HG03139 (cell line): ENCODE data around the gene LIN37.
A peak's percentile ranks its signal among the peaks of the same experiment; 100 is the strongest.

ENCODE experiments used
- ATAC-seq: cut with Tn5 transposase; IDR thresholded peaks from one replicate; pipeline ENCODE4 v1.9.1; 2021; ENCODE audit not compliant: unreplicated experiment

The LIN37 gene

DNA sequence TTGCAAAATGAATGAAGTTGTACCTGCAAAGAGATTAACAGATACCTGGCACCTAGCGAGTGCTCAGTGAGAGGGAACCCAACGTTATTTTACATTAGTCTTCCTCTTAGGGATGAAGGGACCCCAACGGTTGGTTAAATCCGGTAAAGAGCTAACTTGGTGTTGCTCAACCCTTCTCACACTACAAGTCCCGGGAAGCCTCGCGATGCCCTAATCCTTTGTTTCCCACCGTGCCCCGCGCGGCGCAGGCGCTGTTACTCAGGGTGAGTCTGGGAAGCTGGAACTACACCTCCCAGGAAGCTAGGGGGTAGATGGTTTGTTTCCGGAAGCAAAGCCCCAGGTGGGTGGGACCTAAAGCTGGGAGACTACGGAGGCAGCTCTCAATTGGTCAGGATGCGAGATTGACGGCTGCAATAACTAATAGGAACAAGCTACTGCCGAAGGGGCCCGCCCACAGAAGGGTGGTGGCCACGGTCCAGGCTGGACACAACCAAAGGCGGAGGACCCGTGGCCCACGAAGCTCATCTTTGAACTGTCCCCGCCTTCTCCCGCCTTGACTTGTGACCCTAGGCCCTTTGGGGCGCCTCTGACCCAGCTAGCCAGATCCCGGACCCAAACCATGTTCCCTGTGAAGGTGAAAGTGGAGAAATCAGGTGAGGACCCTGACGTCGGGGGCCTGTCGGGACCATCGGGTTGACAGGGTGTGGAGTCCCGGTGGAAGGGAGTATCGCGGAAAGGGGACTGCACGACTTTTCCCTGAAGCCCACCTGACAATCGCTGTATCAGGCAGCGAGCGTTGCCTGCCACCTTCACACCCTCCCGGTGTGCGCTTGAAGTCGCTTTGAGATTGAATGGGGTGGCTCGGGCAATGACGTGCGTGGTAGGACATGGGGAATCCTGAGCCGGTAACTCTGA lies at the start of gene LIN37:
Gene LIN37 (plus strand): TSS at position 471 of the 915 bp plus-strand sequence. CDS start 149 bp downstream, at position 620.
- peak; percentile 62 for ATAC-seq

- ATAC-seq: peak; percentile 93
Observed at GRCh38 chr19:35702223-35703012, 46.0 kb upstream of the LIN37 start.

GRCh38 chr19:35703343-35703742 lies 45.0 kb upstream of the LIN37 start:
- ATAC-seq: no peak

GRCh38 chr19:35704218-35704617 lies 44.2 kb upstream of the LIN37 start, which contains the start of gene ZBTB32:
Gene ZBTB32 (plus strand): TSS chr19:35704558. CDS start chr19:35714627, 10,069 bp downstream.
- no peak for ATAC-seq

DNA sequence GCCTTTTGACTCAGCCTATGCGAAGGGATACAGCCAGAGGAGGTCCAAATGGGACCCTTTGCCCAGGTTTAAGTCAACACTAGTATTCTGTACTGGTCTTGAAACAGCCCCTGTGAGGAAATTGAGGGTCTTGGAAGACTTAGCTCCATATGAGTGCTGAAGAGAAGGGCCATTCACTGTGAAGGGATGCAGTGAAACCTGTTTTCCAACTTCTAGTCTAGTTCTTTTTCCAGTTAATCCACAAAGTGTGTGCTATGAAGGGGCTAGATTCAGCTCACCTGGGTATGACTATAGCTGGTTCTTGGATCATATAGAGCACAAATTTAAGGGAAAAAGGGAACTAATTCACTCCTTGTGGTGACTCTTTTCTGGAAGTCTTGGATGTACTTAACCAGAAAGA lies 40.0 kb upstream of the LIN37 start:
- ATAC-seq: no peak

DNA sequence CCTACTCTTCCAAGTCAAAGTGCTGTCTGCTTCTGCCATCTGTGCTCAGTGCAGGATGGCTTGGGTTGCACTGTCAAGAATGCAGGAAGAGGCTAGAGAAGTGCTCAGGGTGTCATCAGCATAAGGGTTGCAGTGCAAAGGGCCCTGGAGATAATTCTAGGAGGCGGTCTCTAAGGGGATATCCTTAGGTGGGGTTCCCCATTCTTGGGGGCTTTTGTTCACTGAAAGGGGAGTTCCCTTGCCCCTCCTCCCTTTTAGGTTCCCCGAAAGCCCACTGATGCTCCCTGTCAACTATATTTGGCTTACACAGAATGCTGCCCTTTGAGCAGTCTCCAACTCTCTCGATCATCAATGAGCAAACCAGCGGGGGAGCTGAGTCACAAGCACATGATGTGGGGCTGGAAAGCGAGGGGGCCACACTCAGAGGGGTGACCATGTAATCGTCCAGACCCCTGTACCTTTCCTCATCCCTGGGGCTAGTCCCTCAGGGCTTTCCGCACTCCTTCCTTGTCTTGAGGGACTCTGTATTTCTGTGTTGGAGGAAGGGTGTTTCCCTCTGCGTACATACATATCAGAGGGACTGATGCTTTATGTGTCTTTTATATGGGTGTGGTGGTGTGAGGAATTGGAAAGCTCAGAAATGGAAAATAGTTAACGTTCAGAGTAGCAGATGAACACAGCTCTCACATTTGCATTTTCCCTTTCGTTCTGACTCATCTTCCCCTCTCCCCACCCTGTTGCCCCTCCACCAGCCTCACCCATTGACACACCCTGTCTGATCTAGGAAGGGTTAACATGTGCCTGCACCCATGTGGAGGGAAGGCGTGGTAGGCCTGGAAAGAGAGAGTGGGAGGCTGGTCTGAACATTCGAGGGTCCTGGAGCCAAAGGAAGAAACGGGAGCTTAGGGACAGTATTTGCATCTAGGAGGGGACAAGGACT lies 37.3 kb upstream of the LIN37 start:
- ATAC-seq: no peak

DNA sequence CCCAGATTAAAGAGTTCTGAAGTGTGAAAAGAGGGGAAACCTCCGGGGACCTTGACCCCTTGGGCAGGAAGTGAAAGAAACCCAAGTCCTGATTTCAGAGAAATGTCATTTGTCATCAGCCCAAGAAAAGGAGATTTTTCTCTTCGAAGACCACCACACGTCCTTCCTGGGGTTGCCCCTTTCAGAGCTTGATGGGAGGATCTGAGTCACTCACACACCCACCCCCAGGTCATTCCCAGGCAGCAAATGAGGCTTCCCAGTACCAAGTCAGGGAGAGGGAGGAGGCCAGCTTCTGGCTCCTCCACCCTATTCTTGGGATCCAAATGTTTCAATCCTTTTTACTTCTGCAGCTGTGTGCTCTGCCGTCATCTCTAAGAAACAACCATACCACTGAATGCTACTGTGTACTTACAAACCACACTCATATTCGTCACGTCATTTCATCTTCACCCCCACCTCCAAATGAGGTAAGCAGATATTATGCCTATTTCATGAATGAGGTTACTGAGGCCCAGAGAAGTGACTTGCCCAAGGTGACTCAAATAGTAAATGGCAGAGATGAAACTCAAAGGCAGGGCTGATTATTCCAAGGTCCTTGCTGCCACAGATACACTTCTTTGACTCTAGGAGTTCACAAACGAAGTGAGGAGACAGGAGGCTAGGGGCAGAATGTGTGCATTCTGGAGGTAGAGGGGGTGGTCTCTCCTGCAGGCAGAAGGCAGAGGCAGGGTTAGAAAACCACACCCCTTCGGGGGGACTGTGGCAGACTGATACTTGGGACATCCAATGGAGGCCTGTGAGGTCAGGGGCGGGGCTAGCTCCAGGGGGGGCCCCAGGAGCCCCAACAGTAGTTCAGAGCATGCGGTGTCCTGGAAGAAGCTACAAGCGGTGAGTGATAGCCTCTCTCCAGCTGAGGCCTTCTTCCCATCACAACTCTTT lies 35.5 kb upstream of the LIN37 start:
- no peak for ATAC-seq

- no peak for ATAC-seq
Observed at GRCh38 chr19:35713506-35713850, 34.9 kb upstream of the LIN37 start.

DNA sequence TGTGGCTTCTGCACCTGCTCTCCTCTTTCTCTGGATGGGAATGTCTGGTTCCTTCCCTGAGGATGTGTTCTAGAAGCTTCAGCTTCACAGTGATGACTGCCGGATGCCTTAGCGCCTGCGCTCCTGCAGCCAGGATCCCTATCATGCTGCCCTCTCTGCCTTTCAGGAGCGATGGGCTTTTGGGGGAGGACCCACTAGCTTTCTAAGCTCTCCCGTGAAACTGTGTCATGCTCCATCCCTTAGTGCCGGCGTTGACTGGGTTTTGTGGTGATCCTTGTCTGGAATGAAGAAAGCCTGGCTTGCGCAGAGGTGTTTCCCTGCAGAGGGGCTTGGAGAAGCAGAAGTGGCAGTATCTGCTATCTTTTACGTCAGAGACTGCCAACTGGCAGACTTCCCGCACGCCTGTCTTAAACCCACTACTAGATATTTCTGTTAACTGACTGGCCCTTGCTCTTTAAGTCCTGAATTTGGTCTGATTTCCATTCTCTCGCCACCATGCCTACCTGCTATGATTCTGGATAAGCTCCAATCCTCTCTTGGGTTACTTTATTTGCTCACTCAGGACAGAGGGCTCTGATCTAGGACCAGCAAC lies 34.4 kb upstream of the LIN37 start:
- ATAC-seq: no peak

- no peak for ATAC-seq
Observed at GRCh38 chr19:35714601-35715354, 33.6 kb upstream of the LIN37 start.

DNA sequence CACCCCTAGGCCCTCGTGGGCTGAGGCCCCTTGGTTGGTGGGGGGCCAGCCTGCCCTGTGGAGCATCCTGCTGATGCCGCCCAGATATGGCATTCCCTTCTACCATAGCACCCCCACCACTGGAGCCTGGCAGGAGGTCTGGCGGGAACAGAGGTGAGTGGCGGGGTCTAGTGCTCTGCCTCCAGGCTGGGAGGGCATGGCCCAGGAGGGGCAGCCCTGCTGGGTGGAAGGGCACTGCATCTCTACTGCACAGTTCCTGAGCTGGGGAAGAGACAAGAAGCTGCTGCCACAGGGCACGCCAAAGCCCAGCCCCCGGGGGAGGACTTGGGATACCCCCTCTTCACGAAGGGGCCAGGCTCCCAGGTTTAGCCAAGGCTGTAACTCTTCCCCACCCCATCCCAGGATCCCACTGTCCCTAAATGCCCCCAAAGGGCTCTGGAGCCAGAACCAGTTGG lies 33.0 kb upstream of the LIN37 start:
- no peak for ATAC-seq

DNA sequence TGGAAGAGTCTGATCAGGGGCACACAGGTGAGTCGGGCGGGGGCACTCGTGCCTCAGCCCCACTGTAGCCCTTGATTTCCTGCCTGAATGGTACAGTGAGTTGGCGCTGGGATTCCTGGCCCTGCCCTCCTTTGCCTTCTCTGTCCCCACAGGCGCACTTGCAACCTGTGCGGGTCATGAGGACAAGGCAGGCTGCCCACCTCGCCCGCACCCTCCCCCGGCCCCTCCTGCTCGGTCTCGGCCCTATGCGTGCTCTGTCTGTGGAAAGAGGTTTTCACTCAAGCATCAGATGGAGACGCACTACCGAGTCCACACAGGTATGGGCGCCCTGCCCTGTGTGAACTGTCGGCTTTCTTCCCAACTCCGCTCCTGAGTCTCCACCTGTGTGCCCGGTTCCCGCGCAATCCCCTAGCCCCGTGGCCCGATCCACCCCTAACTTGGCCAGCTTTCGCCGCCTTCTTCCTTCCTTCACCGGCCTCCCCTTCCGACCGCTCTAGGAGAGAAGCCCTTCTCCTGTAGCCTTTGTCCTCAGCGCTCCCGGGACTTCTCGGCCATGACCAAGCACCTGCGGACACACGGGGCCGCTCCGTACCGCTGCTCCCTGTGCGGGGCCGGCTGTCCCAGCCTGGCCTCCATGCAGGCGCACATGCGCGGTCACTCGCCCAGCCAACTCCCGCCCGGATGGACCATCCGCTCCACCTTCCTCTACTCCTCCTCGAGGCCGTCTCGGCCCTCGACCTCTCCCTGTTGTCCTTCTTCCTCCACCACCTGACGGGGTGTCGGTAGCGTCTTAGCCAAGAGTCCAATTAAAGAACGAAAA lies 32.2 kb upstream of the LIN37 start:
- ATAC-seq: peak; percentile 4

DNA sequence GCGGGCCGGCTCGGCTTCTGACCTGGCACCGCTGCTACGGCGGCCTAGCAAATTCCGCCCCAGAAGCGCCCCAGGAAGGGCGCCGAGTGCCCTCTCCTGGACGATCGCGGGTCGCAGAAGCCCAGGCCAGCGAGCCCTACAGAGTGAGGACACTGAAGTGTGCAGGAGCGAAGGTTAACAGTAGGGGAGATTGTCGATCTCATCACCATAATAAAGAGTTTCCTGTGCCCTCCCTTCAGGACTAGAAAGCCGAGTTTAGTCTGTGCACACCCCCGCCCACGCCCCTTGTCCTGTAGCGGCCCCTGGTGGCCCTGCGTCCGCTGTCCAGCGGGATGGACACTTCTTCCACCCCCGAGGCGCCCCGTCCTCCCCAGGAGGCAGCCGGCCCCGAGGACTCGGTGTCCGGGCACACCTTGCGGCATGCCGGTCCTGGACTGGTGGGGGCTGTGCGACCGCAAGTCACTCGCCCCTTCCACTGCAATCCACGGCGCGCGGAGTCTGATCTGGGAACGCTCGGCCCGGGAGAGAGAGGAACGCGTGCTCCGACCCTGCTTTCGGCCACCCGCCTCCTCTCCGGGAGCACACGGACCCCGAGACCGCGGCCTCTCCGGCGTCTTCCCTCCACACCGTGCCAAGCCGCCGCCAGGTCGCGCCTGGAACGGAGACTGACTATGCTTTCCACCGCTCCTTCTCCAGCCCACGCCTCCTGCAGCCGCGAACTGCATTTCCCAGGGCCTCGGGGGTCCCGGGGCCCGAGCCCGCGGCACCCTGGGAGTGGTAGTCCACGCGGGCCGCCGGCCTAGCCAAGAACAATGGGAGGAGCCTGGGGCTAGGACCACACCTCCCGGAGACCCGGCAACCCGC lies 31.3 kb upstream of the LIN37 start:
- peak; percentile 43 for ATAC-seq

- ATAC-seq: no peak
Observed at GRCh38 chr19:35717665-35718344, 30.6 kb upstream of the LIN37 start, which contains the start of gene KMT2B. Gene KMT2B (plus strand): TSS chr19:35718003. CDS start chr19:35718019, 16 bp downstream.

- ATAC-seq: no peak
Observed at GRCh38 chr19:35718345-35719041, 29.9 kb upstream of the LIN37 start.
